ENCODE results near the gene TSPAN4. TPM values are rescaled to one million over a fixed set of nuclear protein-coding genes. Genes with fewer than 3 reads are reported as not detected.

TSPAN4 gene
- total and polyA plus RNA-seq, 4 donors = 16.5 to 38.1 (median 30.4) TPM

DNA sequence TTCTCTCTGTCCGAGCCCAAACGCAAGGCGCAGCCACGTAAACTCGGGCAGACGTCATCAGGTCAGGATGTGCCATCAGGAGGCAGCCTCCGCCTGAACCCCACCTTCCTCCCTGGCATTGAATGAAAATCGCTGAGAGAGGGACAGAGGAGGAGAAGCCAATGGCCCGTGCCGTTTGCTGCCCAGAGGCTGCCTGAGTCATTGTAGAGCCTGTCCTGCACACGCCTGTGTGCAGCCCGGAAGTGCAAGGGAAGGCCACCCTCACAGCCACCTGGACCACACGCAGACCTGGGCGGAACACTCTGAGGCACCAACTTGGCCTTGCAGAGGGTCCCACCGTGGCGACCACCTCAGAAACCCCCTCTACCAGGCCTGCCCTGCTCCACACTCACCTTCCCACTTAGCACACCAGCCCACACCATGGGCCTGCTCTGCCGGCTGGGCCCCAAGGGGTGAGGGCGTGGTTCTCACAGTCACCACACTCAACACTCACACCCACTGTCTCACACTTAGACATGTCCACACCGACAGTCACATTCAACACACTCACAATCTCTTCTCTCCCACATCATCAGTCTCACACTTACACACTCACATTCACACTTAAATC is 58.9 kb downstream of the TSPAN4 start:
- TF ChIP-seq, protein P1, sequence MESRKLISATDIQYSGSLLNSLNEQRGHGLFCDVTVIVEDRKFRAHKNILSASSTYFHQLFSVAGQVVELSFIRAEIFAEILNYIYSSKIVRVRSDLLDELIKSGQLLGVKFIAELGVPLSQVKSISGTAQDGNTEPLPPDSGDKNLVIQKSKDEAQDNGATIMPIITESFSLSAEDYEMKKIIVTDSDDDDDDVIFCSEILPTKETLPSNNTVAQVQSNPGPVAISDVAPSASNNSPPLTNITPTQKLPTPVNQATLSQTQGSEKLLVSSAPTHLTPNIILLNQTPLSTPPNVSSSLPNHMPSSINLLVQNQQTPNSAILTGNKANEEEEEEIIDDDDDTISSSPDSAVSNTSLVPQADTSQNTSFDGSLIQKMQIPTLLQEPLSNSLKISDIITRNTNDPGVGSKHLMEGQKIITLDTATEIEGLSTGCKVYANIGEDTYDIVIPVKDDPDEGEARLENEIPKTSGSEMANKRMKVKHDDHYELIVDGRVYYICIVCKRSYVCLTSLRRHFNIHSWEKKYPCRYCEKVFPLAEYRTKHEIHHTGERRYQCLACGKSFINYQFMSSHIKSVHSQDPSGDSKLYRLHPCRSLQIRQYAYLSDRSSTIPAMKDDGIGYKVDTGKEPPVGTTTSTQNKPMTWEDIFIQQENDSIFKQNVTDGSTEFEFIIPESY (IDR thresholded peaks at IDR 0.05) = no peak
- no peak for TF ChIP-seq NR2F2 (IDR thresholded peaks at IDR 0.05)
- no peak for TF ChIP-seq FOXA2 (IDR thresholded peaks at IDR 0.05)
- TF ChIP-seq GABPA (IDR thresholded peaks at IDR 0.05 in 1 of 2, conservative IDR thresholded peaks at IDR 0.05 in 1 of 2) = no peak
- TF ChIP-seq FOXA1 (IDR thresholded peaks at IDR 0.05) = no peak
- TF ChIP-seq EGR1 (IDR thresholded peaks at IDR 0.05; ENCODE audit: low read depth in 2 of 2) = no peak
- TF ChIP-seq, protein P2, sequence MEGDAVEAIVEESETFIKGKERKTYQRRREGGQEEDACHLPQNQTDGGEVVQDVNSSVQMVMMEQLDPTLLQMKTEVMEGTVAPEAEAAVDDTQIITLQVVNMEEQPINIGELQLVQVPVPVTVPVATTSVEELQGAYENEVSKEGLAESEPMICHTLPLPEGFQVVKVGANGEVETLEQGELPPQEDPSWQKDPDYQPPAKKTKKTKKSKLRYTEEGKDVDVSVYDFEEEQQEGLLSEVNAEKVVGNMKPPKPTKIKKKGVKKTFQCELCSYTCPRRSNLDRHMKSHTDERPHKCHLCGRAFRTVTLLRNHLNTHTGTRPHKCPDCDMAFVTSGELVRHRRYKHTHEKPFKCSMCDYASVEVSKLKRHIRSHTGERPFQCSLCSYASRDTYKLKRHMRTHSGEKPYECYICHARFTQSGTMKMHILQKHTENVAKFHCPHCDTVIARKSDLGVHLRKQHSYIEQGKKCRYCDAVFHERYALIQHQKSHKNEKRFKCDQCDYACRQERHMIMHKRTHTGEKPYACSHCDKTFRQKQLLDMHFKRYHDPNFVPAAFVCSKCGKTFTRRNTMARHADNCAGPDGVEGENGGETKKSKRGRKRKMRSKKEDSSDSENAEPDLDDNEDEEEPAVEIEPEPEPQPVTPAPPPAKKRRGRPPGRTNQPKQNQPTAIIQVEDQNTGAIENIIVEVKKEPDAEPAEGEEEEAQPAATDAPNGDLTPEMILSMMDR (IDR thresholded peaks at IDR 0.05; ENCODE audit: low read depth, low read length, missing input control) = no peak
- TF ChIP-seq TAF1 (conservative IDR thresholded peaks at IDR 0.05) = no peak
- TF ChIP-seq, protein P3, sequence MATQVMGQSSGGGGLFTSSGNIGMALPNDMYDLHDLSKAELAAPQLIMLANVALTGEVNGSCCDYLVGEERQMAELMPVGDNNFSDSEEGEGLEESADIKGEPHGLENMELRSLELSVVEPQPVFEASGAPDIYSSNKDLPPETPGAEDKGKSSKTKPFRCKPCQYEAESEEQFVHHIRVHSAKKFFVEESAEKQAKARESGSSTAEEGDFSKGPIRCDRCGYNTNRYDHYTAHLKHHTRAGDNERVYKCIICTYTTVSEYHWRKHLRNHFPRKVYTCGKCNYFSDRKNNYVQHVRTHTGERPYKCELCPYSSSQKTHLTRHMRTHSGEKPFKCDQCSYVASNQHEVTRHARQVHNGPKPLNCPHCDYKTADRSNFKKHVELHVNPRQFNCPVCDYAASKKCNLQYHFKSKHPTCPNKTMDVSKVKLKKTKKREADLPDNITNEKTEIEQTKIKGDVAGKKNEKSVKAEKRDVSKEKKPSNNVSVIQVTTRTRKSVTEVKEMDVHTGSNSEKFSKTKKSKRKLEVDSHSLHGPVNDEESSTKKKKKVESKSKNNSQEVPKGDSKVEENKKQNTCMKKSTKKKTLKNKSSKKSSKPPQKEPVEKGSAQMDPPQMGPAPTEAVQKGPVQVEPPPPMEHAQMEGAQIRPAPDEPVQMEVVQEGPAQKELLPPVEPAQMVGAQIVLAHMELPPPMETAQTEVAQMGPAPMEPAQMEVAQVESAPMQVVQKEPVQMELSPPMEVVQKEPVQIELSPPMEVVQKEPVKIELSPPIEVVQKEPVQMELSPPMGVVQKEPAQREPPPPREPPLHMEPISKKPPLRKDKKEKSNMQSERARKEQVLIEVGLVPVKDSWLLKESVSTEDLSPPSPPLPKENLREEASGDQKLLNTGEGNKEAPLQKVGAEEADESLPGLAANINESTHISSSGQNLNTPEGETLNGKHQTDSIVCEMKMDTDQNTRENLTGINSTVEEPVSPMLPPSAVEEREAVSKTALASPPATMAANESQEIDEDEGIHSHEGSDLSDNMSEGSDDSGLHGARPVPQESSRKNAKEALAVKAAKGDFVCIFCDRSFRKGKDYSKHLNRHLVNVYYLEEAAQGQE (IDR thresholded peaks at IDR 0.05) = no peak
- TF ChIP-seq, protein P4, sequence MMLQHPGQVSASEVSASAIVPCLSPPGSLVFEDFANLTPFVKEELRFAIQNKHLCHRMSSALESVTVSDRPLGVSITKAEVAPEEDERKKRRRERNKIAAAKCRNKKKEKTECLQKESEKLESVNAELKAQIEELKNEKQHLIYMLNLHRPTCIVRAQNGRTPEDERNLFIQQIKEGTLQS (IDR thresholded peaks at IDR 0.05) = no peak
- TF ChIP-seq YY1 (IDR thresholded peaks at IDR 0.05) = no peak
- TF ChIP-seq SP1 (IDR thresholded peaks at IDR 0.05) = no peak
- no peak for TF ChIP-seq HNF4A (conservative IDR thresholded peaks at IDR 0.05)
- no peak for TF ChIP-seq MAX (IDR thresholded peaks at IDR 0.05)
- no peaks in the 10 kb centered on the region for H3K27me3 ChIP-seq (ENCODE audit: control insufficient read depth in 4 of 4, insufficient read depth in 4 of 4, low read length in 3 of 4)
- H3K36me3 ChIP-seq (ENCODE audit: control insufficient read depth in 4 of 4, insufficient read depth in 3 of 4, low read depth in 1 of 4, low read length in 3 of 4) = peaks cover 27 to 67% (median 41%) of the 10 kb centered on the region in 4 donors
- no peak for DNase-seq (ENCODE audit: low spot score)
- H3K27ac ChIP-seq (ENCODE audit: low read depth in 1 of 2, low read length in 2 of 2) = no peak overlapping the region
- no peaks in the 10 kb centered on the region for H3K9me3 ChIP-seq (ENCODE audit: control insufficient read depth in 4 of 4, low read length in 3 of 4)
- WGBS = 94% methylated on average over 19 of the region's 19 CpGs
- no peak overlapping the region for H3K4me3 ChIP-seq (ENCODE audit: low read depth in 1 of 3, low read length in 3 of 3)
- no peak overlapping the region for H3K9ac ChIP-seq (ENCODE audit: low read depth in 1 of 2, low read length in 2 of 2)
- no peaks in the 10 kb centered on the region for H3K4me1 ChIP-seq (ENCODE audit: control insufficient read depth in 4 of 4, insufficient read depth in 4 of 4, low read length in 3 of 4)

DNA sequence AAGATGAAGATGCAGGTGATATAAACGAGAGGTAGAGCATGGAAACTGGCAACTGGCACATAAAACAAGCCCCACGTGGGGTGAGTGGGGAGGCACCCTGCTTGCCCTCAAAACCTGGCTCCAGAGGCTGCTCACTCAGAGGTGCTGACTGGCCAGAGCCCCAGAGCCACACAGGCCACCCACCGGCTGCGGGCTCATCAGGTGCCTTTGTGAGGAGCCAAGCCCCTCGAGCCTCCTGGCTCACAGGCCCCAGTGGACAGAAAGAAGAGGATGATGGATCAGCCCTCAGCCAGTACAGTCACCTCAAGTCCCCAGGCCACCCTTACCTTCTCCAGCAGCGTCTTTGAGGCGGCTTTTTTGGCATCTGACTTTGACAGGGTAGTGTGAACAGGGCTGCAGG is 61.7 kb downstream of the TSPAN4 start:
- no peak overlapping the region for H3K27ac ChIP-seq (ENCODE audit: low read depth in 1 of 2, low read length in 2 of 2)
- H3K4me3 ChIP-seq (ENCODE audit: low read depth in 1 of 3, low read length in 3 of 3) = no peak overlapping the region
- H3K9me3 ChIP-seq (ENCODE audit: control insufficient read depth in 4 of 4, low read length in 3 of 4) = no peaks in the 10 kb centered on the region
- peaks cover 0 to 6% (median 3%) of the 10 kb centered on the region in 4 donors for H3K4me1 ChIP-seq (ENCODE audit: control insufficient read depth in 4 of 4, insufficient read depth in 4 of 4, low read length in 3 of 4)
- DNase-seq (ENCODE audit: low spot score) = no peak
- 96% methylated on average over 7 of the region's 7 CpGs for WGBS
- no peaks in the 10 kb centered on the region for H3K27me3 ChIP-seq (ENCODE audit: control insufficient read depth in 4 of 4, insufficient read depth in 4 of 4, low read length in 3 of 4)
- peaks cover 21 to 53% (median 35%) of the 10 kb centered on the region in 4 donors for H3K36me3 ChIP-seq (ENCODE audit: control insufficient read depth in 4 of 4, insufficient read depth in 3 of 4, low read depth in 1 of 4, low read length in 3 of 4)
- no peak overlapping the region for H3K9ac ChIP-seq (ENCODE audit: low read depth in 1 of 2, low read length in 2 of 2)
- TF ChIP-seq, protein P3 (IDR thresholded peaks at IDR 0.05) = no peak
- no peak for TF ChIP-seq SP1 (IDR thresholded peaks at IDR 0.05)
- no peak for TF ChIP-seq HNF4G (IDR thresholded peaks at IDR 0.05)
- TF ChIP-seq GABPA (IDR thresholded peaks at IDR 0.05 in 1 of 2, conservative IDR thresholded peaks at IDR 0.05 in 1 of 2) = no peak
- TF ChIP-seq HNF4A (conservative IDR thresholded peaks at IDR 0.05) = no peak
- no peak for TF ChIP-seq FOXA1 (IDR thresholded peaks at IDR 0.05)
- TF ChIP-seq EGR1 (IDR thresholded peaks at IDR 0.05; ENCODE audit: low read depth in 2 of 2) = no peak
- no peak for TF ChIP-seq FOXA2 (IDR thresholded peaks at IDR 0.05)
- TF ChIP-seq, protein P1 (IDR thresholded peaks at IDR 0.05) = no peak
- no peak for TF ChIP-seq MAX (IDR thresholded peaks at IDR 0.05)
- no peak for TF ChIP-seq JUND (IDR thresholded peaks at IDR 0.05)
- TF ChIP-seq RXRA (IDR thresholded peaks at IDR 0.05) = no peak
